GM21447 (cell line): ENCODE results near the gene LSAMP.

Experiments
- ATAC-seq: cut with Tn5 transposase; IDR thresholded peaks from one replicate; pipeline ENCODE4 v1.9.1; 2021; ENCODE audit not compliant: unreplicated experiment

LSAMP gene

GRCh38 chr3:116033516-116033915 is 411.8 kb downstream of the LSAMP start:
- no peak for ATAC-seq

- ATAC-seq, result no peak
These were observed 413.1 kb downstream of the LSAMP start for GRCh38 chr3:116032176-116032575.

- ATAC-seq, result no peak
These were observed 415.0 kb downstream of the LSAMP start for GRCh38 chr3:116030131-116030850.

- no peak for ATAC-seq
These were observed 416.0 kb downstream of the LSAMP start for GRCh38 chr3:116029266-116029665.

- ATAC-seq, result no peak
These were observed 417.1 kb downstream of the LSAMP start for GRCh38 chr3:116028157-116028556.

- ATAC-seq, result no peak
These were observed 424.3 kb downstream of the LSAMP start for GRCh38 chr3:116020989-116021388.

GRCh38 chr3:116020495-116020894 is 424.8 kb downstream of the LSAMP start:
- peak; percentile 76 for ATAC-seq

GRCh38 chr3:116019254-116019763 is 426.0 kb downstream of the LSAMP start:
- no peak for ATAC-seq

GRCh38 chr3:116018646-116019045 is 426.6 kb downstream of the LSAMP start:
- ATAC-seq, result no peak

- no peak for ATAC-seq
These were observed 429.4 kb downstream of the LSAMP start for GRCh38 chr3:116015931-116016330.

- ATAC-seq, result no peak
These were observed 438.3 kb downstream of the LSAMP start for GRCh38 chr3:116007000-116007399.

- no peak for ATAC-seq
These were observed 439.9 kb downstream of the LSAMP start for GRCh38 chr3:116005404-116005803.

- no peak for ATAC-seq
These were observed 443.1 kb downstream of the LSAMP start for GRCh38 chr3:116002235-116002634.

GRCh38 chr3:116001151-116001621 is 444.1 kb downstream of the LSAMP start:
- ATAC-seq, result no peak

GRCh38 chr3:116000311-116000710 is 445.0 kb downstream of the LSAMP start:
- ATAC-seq, result peak; percentile 65

GRCh38 chr3:115999613-116000012 is 445.7 kb downstream of the LSAMP start:
- ATAC-seq, result no peak

GRCh38 chr3:115999001-115999585 is 446.2 kb downstream of the LSAMP start:
- no peak for ATAC-seq

- no peak for ATAC-seq
These were observed 448.7 kb downstream of the LSAMP start for GRCh38 chr3:115996420-115997108.

GRCh38 chr3:115990669-115991068 is 454.6 kb downstream of the LSAMP start:
- no peak for ATAC-seq

- no peak for ATAC-seq
These were observed 455.4 kb downstream of the LSAMP start for GRCh38 chr3:115989684-115990421.

- ATAC-seq, result no peak
These were observed 458.6 kb downstream of the LSAMP start for GRCh38 chr3:115986555-115987207.
